Stimulated activated CD8-positive, alpha-beta memory T cell treated with anti-CD3 and anti-CD28 coated beads, Interleukin-7, amount 100 ng/mL, for 24 hours (primary cell): ENCODE measurements around the gene ARFGEF3.

ENCODE experiments used
- DNase-seq: peaks from one replicate; pipeline ENCODE4 v3.0.0-alpha.2; 2020; ENCODE audit warnings: low read depth

Gene ARFGEF3

DNA sequence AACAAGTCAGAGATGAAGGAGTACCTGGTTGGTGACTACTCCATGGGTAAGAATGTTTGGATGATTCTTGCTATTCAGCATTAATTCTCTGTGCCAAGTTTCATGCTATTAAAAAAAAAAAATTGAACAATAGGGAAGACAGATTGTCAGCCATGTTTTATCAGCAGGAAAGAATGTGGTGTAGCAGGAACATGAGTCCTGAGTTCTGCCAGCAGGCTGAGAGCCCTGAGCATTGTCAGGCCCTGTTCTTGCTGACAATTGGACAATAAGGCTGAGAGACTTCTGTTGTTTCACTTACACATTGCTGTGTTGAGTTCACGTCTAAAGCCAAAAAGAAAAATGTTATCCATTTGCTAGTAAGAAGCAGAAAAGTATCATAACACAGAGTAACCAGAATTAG, 145.6 kb downstream of the ARFGEF3 start:
- no peak for DNase-seq

DNA sequence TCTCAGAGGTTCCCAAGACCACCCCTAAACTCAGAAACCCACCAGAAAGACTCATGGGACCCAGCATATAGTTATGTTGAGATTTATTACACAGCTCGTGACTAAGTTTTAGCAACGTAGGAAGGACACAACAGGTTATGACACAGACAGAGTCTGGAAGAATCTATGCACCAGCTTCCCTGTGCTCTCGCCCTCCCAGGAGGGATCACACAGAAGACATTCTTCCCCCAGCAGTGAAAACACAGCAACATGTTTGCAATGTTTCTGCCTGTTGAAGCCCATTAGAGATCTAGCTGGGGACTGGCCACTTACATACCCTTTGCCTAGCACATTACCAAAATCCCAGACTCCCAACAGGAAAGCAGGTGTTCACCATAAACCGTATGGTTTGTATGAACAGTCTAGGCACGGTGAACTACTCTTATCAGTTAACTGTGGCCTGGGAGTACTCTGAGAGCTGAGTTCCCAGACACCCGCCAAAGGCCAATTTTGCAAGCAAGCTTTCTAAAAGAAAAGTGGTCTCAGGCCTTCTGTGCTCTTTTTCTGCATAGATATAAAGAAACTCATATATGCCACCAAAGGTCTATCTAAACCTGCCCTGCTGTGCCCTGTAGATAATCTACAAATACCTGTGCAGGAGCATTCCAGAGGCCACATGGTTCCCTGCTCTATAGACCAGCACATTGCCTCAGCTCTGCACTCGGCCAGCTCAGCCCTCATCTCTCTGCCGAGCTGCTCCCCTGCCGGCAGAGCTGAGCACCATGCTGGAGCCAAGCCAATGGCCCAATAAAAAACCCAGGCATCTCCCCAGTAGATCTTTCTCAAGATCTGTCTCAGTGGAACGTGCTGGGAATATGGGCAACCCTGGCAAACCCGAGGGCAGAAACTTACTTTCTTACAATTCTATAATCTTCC, 146.3 kb downstream of the ARFGEF3 start:
- DNase-seq = no peak

DNA sequence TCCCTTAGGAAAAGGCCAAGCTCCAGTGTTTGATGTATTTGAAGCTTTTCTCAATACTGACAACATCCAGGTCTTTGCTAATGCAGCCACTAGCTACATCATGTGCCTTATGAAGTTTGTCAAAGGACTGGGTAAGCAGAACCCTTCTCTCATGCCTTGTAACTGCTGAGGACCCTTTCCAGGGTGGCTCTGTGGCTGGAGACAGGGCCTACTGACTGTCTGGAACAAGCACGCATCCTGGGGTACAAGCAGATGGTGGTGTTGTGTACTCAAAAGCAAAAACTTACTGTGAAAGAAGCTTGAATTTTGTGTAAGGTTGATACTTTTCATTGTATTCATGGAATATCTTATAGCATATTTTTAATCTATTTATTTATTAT, 147.0 kb downstream of the ARFGEF3 start:
- DNase-seq = no peak

DNA sequence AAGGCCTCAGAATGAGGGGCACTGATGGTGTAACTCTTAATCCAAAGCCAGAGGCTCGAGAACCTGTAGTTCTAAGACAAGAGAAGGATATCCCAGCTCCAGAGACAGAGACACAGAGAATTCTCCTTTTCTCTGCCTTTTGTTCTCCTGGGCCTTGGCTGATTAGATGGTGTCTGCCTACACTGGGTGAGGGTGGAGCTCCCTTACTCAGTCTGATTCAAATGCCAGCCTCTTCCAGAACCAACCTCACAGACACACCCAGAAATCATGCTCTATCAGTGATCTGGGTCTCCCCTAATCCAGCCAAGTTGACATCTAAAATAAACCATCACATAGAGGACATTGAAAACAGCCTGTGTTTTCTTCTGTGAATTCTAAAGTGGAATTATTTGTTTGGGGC, 148.0 kb downstream of the ARFGEF3 start:
- DNase-seq = no peak

DNA sequence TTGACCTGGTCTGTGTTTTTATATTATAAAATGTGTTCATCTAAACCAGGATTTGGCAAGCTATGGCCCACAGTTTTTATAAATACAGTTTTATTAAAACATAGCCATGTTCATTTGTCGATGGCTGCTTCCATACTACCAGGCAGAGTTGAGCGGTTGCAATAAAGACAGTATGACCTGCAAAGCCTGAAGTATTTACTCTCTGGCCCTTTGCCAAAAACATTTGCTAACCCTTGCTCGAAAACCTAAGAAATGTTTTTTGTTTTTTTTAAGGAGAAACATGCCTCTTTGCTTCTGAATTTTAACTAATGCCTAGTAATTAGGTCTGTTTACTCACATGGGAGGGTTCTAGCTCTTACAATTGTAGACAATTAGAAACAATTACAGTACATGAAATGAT, 148.6 kb downstream of the ARFGEF3 start:
- no peak for DNase-seq

DNA sequence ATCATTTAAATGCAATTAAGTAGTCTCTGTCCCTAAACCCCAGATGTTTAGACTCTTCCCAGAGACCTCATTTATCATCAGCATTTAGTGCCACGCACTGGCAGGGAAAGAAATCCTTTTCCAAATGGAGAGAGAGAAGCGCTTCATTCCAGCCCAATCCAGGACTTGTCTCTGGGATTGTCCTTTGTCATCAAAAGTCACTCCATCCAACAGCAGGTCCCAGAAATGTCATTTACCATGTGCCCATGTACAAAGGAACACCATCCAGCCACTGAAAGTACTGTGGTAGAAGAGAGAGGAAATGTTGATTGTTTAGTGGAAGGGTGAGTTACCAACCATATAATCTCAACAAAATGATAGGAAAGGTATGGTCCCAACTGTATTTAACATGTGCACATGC, 149.1 kb downstream of the ARFGEF3 start:
- no peak for DNase-seq

DNA sequence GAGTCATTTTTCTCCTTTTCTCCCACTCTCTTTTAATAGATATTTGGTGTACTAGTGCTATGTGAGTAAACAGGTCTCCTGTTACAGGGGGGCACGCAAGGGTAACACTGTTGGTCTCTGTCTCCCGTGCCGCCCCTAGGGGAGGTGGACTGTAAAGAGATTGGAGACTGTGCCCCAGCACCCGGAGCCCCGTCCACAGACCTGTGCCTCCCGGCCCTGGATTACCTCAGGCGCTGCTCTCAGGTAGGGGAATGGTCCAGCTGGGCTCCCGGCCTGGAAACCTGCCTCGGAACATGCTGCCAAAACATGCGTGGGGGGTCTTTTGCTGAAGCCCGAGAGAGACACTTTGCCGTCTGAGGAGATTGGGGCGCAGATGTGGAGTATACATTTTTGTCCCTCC, 149.5 kb downstream of the ARFGEF3 start:
- DNase-seq = no peak

DNA sequence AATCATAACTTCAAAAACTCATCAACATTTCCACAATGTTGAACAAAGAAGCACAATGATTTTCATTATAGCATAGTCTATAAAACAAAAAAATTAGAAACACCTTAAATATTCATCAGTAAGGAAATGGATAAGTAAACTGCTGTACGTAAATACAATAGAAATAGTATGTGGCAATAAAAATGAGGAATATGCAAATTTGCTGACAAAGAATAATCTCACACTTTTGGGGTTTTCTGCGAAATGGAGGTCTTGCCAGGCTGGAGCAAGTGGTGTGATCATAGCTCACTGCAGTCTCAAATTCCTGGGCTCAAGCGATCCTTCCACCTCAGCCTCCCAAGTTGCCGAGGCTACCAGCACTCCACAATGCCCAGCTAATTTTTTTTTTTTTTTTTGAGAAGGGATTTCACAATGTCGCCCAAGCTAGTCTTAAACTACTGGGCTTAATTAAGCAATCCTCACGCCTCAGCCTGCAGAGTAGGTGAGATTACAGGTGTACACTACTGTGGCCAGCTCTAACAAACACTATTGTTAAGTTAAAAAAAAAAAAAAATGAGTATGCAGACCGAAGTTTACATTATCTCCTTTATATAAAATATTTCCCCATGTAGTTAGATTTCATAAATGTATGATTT, 157.1 kb downstream of the ARFGEF3 start:
- DNase-seq = no peak

DNA sequence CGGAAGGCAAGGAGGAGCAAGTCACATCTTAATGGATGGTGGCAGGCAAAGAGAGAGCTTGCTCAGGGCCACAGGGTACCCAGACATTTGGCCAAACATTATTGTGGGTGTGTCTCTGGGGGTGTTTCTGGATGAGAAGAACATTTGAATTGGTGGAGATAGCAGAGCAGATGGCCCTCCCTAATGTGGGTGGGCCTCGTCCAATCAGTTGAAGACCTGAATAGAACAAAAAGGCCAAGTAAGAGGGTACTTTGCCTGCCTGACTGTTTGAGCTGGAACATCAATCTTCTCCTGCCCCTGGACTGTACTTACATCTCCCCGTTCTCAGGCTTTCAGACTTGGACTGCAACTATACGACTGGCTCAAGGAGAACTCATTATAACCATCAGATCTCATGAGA, 160.2 kb downstream of the ARFGEF3 start:
- no peak for DNase-seq

DNA sequence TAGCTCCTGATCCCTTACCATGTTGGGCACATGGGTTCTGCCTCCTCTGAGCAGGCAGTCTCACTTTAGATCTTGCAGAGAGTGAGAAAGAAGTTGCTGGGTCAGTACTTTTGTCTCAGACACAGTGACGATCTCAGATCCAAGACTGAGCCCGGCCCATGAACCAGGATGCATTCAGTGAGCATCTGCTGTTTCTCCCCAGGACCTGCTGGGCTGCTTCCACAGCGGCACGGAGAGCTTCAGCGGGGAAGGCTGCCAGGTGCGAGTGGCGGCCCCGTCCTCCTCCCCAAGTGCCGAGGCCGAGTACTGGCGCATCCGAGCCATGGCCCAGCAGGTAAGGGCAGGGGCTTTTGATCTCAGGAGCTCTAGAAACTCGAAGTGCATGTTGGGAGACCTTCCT, 162.1 kb downstream of the ARFGEF3 start:
- no peak for DNase-seq

DNA sequence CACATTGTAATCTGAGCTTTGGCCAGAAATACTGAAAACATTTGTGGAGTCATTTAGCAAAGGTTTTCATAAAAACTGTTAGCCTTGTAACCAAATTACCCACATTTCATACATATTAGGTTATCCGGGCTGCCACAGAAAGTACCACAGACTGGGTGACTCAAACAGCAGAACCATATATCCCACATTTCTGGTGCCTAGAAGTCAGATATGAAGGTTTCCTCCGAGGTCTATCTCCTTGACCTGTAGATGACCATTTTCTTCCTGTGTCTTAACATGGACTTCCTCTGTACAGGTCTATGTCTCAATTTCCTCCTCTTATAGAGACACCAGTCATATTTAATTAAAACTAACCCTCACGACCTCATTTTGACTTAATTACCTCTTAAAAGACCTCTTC, 166.5 kb downstream of the ARFGEF3 start:
- no peak for DNase-seq

DNA sequence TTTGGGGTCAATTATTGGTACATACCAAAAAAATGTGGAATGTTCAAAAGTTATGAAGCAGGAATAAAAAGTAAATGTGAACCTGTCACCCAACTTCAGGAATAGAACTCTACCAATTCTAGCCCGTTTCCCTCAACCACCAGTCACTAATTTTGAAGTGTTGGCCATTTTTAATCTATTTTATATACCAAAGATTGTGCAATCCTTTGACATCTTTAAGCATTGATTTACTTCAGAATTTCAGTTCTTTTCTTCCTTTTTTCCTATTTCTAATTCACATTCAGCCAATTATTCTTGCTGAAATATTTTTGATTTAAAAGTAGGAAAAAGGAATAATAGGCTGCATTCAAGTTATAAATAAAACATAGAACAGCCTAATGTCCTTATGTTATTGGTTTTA, 169.0 kb downstream of the ARFGEF3 start:
- no peak for DNase-seq

DNA sequence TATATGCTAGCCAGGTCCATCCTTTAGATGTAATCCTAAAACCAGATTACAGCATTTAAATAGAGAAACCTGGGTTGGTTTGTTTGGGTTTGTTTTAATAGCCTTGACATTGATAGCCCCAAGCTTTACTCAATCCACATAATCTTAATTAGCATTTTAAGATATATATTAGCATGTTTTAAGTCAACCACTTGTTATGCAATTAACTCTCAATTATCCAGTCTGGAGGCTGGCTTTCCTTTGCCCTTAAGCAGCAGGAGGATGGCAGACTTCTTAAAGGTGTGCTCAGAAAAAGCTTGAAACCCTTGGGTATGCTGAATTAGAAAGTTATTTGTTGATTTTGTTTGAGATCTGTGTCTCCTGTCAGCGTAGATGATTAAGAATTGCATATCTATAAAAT, 169.7 kb downstream of the ARFGEF3 start:
- no peak for DNase-seq

DNA sequence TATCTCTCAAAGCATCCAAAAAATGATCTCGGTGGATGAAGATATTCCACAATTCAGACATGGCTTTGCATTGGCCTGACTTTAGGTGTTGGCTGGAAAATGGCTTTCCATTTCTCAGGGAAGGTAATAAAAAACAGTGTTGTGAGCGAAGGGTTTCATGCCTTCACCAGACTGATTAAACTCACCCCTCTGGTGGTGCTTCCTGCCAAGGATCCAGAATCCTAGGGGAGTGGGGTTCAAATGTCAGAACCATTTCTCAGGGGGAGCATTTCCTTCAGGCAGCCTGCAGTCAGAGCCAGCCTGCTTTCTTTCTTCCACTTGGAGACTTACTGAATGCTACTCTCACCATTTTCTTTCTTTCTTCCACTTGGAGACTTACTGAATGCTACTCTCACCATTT, 170.2 kb downstream of the ARFGEF3 start:
- DNase-seq = no peak

DNA sequence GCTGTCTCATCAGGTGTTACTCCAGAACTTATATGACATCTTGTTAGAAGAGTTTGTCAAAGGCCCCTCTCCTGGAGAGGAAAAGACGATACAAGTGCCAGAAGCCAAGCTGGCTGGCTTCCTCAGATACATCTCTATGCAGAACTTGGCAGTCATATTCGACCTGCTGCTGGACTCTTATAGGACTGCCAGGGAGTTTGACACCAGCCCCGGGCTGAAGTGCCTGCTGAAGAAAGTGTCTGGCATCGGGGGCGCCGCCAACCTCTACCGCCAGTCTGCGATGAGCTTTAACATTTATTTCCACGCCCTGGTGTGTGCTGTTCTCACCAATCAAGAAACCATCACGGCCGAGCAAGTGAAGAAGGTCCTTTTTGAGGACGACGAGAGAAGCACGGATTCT, 172.3 kb downstream of the ARFGEF3 start:
- no peak for DNase-seq

DNA sequence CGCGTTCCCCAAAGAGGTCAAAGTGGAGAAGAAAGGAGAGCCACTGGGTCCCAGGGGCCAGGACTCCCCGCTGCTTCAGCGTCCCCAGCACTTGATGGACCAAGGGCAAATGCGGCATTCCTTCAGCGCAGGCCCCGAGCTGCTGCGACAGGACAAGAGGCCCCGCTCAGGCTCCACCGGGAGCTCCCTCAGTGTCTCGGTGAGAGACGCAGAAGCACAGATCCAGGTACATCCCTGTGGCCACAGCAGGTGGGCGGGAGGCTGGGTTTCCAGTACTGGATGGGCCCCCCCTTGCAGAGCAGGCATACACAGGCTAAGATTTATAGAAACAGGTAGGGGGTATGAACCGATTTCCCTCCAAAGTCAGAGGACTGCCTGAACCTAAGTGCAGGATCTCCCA, 173.2 kb downstream of the ARFGEF3 start:
- DNase-seq = no peak

DNA sequence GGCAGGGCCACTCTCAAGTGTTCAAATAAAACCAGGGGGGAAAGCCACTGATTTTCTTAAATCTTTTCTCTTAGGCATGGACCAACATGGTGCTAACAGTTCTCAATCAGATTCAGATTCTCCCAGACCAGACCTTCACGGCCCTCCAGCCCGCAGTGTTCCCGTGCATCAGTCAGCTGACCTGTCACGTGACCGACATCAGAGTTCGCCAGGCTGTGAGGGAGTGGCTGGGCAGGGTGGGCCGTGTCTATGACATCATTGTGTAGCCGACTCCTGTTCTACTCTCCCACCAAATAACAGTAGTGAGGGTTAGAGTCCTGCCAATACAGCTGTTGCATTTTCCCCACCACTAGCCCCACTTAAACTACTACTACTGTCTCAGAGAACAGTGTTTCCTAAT, 174.5 kb downstream of the ARFGEF3 start:
- DNase-seq = no peak

DNA sequence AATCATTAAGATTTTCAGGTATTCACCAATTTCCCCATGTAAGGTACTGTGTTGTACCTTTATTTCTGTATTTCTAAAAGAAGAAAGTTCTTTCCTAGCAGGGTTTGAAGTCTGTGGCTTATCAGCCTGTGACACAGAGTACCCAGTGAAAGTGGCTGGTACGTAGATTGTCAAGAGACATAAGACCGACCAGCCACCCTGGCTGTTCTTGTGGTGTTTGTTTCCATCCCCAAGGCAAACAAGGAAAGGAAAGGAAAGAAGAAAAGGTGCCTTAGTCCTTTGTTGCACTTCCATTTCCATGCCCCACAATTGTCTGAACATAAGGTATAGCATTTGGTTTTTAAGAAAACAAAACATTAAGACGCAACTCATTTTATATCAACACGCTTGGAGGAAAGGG, 175.3 kb downstream of the ARFGEF3 start:
- no peak for DNase-seq

DNA sequence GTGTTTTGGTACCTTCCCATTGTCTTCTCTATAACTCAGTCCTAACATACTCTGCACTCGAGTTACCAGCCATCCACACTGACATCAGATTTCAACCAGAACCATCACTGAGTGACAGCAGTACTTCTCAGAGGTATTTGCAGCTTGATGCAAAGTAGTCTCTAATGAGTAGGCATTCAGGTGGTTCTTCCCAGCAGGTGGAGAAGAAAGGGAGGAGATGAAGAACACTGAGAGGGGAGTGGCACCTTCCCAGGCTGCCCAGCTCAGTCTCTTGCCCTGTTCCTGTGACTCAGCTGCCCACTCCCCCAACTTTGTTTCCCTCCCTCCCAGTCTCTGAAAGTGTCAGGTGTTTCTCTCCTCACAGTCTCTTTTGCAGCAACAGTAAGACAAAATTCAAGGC, 177.3 kb downstream of the ARFGEF3 start:
- DNase-seq = no peak

DNA sequence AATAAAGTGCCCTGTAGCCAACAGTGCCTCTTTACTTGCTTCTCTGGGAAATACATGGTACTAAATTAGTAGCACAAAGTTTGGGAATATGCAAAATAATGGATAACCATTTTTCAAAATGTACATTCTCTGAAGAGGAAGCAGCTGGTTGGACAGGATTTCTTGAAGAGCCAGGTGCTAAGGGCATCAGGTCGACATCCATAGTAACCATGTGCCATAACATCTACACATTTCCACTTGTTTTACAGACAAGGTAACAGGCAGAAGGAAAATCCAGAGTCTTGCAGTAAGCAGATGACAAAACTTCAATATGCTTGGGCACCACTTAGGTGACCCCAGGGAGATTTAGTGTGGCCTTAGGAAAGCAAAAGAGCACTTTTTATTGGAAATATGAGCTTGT, 179.4 kb downstream of the ARFGEF3 start:
- no peak for DNase-seq

DNA sequence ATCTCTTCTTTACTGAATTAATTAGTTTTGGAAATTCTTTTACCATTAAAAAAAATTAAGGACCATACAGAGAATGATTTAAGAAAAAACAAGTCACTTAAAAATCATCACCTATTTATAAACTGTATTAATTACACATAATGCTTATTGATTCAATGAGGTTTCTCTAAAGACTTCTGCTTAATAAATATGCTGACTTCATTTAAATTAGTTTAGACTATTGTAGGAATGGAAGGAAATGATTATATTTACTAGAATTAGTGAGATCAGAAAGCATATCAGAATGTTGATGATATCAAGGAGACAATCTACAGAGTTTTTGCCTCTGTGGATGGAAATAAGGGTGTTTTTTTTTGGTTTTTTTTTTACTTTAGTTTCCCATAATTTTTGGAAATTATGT, 181.4 kb downstream of the ARFGEF3 start:
- DNase-seq = no peak

DNA sequence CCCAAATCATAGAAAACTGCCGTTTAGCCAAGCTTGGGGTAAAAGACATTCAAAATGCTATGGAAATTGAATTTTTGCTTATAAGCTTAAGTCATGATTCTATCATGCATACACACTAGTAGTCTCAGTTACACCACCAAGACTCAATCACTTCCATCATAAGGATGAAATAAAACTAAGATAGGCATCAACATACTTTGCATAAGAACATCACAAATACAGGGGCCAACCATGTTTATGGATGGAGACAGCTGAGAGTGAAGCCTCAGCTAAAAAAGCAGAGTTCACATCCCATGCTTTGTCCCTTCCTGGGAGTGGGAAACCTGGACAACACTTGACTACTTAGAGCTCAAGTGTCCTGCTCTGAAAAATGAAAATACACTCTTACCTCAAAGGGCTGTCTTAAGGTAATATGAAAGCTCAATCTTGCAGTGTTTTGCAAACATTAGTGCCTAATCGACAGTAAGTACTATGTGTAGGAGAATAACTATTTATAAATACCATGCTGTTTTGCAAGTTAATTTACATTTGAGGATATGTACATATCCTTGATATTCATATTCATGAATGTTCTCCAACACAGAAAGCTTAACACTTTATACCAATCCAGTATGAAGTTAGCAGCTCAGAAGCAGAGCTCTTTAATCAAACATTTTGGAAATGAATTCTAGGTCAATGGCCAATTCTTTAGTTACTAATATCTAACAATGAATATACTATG, 184.0 kb downstream of the ARFGEF3 start:
- DNase-seq = no peak
